OCI-LY7 (cell line): ENCODE results near the gene KRTAP10-9. TPM values are rescaled to one million over a fixed set of nuclear protein-coding genes. Genes with fewer than 3 reads are reported as not detected.

Source experiments
- BruUV-seq: library from RNA; stranded (reverse); fragments of 400-500 nt; replicated peaks from 2 replicates; lab custom pipeline; 2021; lab: Mats Ljungman, UMichigan
- CTCF ChIA-PET: fragments of 300-600 bp; sonication (Branson Sonifier 250); formaldehyde crosslinking; loops from one replicate; lab custom pipeline; 2022; ENCODE audit warnings: antibody characterized with exemption; ENCODE audit not compliant: unreplicated experiment; lab: Charles Lee
- POLR2A ChIA-PET: fragments of 300-600 bp; sonication (Branson Sonifier 250); formaldehyde crosslinking; loops from one replicate; lab custom pipeline; 2022; ENCODE audit warnings: antibody characterized with exemption; lab: Charles Lee
- DNase-seq: peaks from one replicate; pipeline ENCODE4 v3.0.0-alpha.2; 2015; ENCODE audit warnings: low spot score
- H2AFZ ChIP-seq: fragments of 200-600 bp; sonication (generic), shearing (Covaris generic); 2 replicates; pipeline ENCODE4 v1.6.1; 2014; ENCODE audit warnings: mild to moderate bottlenecking, antibody characterized with exemption, low read length, moderate library complexity
- H3K27ac ChIP-seq: fragments of 200-600 bp; sonication (generic); 2 replicates; pipeline ENCODE4 v1.5.1; 2014; ENCODE audit warnings: mixed run types, low read depth, mild to moderate bottlenecking, moderate library complexity, low read length, inconsistent platforms; ENCODE audit not compliant: poor library complexity, severe bottlenecking
- H3K36me3 ChIP-seq: fragments of 200-600 bp; sonication (generic); 2 replicates; pipeline ENCODE4 v1.6.1; 2014; ENCODE audit warnings: mild to moderate bottlenecking, antibody characterized with exemption, low read length, moderate library complexity, mixed read lengths; ENCODE audit not compliant: insufficient read depth
- H3K4me1 ChIP-seq: fragments of 200-600 bp; sonication (generic); 2 replicates; pipeline ENCODE4 v1.5.1; 2014; ENCODE audit warnings: mild to moderate bottlenecking, low read length; ENCODE audit not compliant: insufficient read depth, poor library complexity, severe bottlenecking
- H3K4me2 ChIP-seq: fragments of 200-600 bp; sonication (generic); 2 replicates; pipeline ENCODE4 v1.6.1; 2014; ENCODE audit warnings: mild to moderate bottlenecking, low read length
- H3K4me3 ChIP-seq: fragments of 200-600 bp; sonication (generic); 2 replicates; pipeline ENCODE4 v1.5.1; 2014; ENCODE audit warnings: mild to moderate bottlenecking, low read depth, low read length; ENCODE audit not compliant: poor library complexity, severe bottlenecking
- H3K79me2 ChIP-seq: fragments of 200-600 bp; sonication (generic); 2 replicates; pipeline ENCODE4 v1.6.1; 2016; ENCODE audit warnings: low read depth, mild to moderate bottlenecking, low read length, moderate library complexity, mixed read lengths; ENCODE audit not compliant: insufficient read depth
- H3K9me2 ChIP-seq: fragments of 200-600 bp; sonication (generic); 2 replicates; pipeline ENCODE4 v1.6.1; 2016; ENCODE audit warnings: mild to moderate bottlenecking, low read length, mixed read lengths; ENCODE audit not compliant: insufficient read depth
- H3K9me3 ChIP-seq: fragments of 200-600 bp; sonication (generic); 2 replicates; pipeline ENCODE4 v1.6.1; 2014; ENCODE audit warnings: mild to moderate bottlenecking, mixed run types, low read length, mixed read lengths
- H4K20me1 ChIP-seq: fragments of 200-600 bp; sonication (generic); 2 replicates; pipeline ENCODE4 v1.6.1; 2014; ENCODE audit warnings: mild to moderate bottlenecking, antibody characterized with exemption, low read length, moderate library complexity, mixed read lengths; ENCODE audit not compliant: insufficient read depth
- EZH2phosphoT487 ChIP-seq: fragments of 200-600 bp; sonication (generic); IDR thresholded peaks from 2 replicates; pipeline ENCODE4 v1.6.1; 2018; ENCODE audit warnings: low read depth, borderline replicate concordance, mild to moderate bottlenecking, mixed run types, antibody characterized with exemption, low read length, moderate library complexity, mixed read lengths
- intact Hi-C: fragments of 100-400 bp; cut with micrococcal nuclease; formaldehyde crosslinking; loops from one replicate; pipeline ENCODE4 v1.10.0; 2022; ENCODE audit not compliant: unreplicated experiment
- total RNA-seq, 2 experiments: library from RNA; depleted of rRNA in 1 of 2; stranded (reverse); fragments of >200 nt in 1 of 2; shearing (Covaris generic) in 1 of 2; gene quantifications; 2 replicates each; pipeline ENCODE4 v1.2.3, GENCODE V29; 2014 to 2022
- TF ChIP-seq, protein P1 (sequence below): fragments of 200-600 bp; sonication (generic); conservative IDR thresholded peaks from 2 replicates; pipeline ENCODE4 v1.5.1; 2014; ENCODE audit warnings: mild to moderate bottlenecking, antibody characterized with exemption, low read length, moderate library complexity, mixed read lengths

The KRTAP10-9 gene
- total RNA-seq, 2 experiments from 2014 or later: not detected

DNA sequence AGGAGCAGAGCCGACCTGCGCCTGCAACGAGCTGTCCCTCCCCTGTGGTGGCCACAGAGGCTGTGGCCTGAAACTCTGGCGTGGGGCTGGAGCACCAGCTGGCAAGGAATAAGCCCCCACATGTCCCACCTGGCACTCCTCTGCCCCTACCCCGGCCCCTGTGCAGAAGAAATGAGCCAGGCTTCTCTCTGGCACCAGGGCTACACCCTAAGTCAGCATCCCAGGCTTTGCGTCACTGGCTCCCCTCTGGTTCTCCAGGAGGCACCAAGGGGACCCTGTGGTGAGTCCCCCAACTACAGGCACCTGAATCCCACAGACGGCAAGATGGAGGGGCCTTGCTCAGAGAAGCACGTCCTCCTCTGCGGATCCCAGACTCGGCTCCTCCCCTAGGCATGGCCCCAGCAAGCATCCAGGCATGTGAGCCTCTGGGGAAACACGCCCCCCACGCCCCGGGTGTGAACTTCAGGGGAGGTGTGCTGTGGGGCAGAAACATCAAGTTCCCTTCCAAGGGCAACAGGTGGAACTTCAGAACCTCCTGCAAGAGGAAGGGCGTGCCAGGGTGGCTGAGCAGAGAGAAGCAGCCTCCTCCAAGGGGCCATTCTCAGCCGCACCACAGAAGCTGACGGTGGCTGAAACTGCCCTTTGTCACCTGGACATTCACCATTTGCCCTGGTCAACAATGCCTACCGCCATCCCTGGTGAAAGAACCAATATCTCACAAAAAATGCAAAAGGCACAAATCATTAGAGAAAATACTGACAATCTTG lies 23.6 kb upstream of the KRTAP10-9 start:
- no TSS peak for BruUV-seq
- no peak overlapping the region for H3K4me3 ChIP-seq
- no peaks in the 10 kb centered on the region for H3K9me3 ChIP-seq
- no peaks in the 10 kb centered on the region for H3K9me2 ChIP-seq
- no peak overlapping the region for H2AFZ ChIP-seq
- intact Hi-C loops: no loop called here
- H3K27ac ChIP-seq: no peak overlapping the region
- no peaks in the 10 kb centered on the region for H3K79me2 ChIP-seq
- no peak overlapping the region for H3K4me2 ChIP-seq
- ChIA-PET POLR2A (no interaction called here), CTCF (no interaction called here)
- no peaks in the 10 kb centered on the region for H3K36me3 ChIP-seq
- no peak for DNase-seq
- no peaks in the 10 kb centered on the region for H4K20me1 ChIP-seq
- no peak for TF ChIP-seq EZH2phosphoT487
- TF ChIP-seq, protein P1, sequence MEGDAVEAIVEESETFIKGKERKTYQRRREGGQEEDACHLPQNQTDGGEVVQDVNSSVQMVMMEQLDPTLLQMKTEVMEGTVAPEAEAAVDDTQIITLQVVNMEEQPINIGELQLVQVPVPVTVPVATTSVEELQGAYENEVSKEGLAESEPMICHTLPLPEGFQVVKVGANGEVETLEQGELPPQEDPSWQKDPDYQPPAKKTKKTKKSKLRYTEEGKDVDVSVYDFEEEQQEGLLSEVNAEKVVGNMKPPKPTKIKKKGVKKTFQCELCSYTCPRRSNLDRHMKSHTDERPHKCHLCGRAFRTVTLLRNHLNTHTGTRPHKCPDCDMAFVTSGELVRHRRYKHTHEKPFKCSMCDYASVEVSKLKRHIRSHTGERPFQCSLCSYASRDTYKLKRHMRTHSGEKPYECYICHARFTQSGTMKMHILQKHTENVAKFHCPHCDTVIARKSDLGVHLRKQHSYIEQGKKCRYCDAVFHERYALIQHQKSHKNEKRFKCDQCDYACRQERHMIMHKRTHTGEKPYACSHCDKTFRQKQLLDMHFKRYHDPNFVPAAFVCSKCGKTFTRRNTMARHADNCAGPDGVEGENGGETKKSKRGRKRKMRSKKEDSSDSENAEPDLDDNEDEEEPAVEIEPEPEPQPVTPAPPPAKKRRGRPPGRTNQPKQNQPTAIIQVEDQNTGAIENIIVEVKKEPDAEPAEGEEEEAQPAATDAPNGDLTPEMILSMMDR: no peak
- no peaks in the 10 kb centered on the region for H3K4me1 ChIP-seq

DNA sequence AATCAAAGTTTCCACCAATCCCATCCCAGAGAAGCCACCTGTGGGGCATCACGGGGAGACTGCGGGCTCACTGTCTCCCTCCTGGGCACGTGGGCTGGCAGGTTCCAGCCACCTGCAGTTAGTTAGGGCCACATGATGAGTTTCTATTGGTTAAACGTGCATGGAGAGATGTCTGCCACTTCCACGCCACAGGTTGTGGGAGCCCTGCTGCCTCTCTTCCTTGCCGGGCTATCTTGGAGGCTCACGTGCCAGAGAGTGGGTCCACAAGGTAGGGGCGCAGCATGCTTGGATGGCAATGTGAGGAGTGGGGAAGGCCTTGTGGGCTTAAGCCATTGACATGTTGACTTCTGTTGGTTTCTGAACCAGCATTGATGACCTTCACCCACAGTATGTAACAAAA lies 23.0 kb upstream of the KRTAP10-9 start:
- CTCF ChIA-PET: no interaction called here

More for the DNA sequence above, 23.0 kb upstream of the KRTAP10-9 start:
- no peak overlapping the region for H2AFZ ChIP-seq
- no peaks in the 10 kb centered on the region for H3K4me1 ChIP-seq
- POLR2A ChIA-PET: no interaction called here
- TF ChIP-seq, protein P1: no peak
- no peak for TF ChIP-seq EZH2phosphoT487
- H3K9me2 ChIP-seq: no peaks in the 10 kb centered on the region
- H3K27ac ChIP-seq: no peak overlapping the region
- no TSS peak for BruUV-seq
- no peaks in the 10 kb centered on the region for H3K36me3 ChIP-seq
- intact Hi-C loops: no loop called here
- no peak for DNase-seq
- H3K9me3 ChIP-seq: no peaks in the 10 kb centered on the region
- H3K79me2 ChIP-seq: no peaks in the 10 kb centered on the region
- H3K4me2 ChIP-seq: no peak overlapping the region
- H4K20me1 ChIP-seq: no peaks in the 10 kb centered on the region
- no peak overlapping the region for H3K4me3 ChIP-seq
